GM12878 (cell line): ENCODE data around the gene HOXB13. TPM values are rescaled to one million over a fixed set of nuclear protein-coding genes. Genes with fewer than 3 reads are reported as not detected.

ENCODE experiments used
- ATAC-seq: fragments of 200-7000 bp; cut with Tn5 transposase; 3 replicates; pipeline ENCODE4 v1.9.1; 2020; ENCODE audit warnings: mild to moderate bottlenecking, moderate library complexity
- BruUV-seq: library from RNA; stranded (reverse); fragments of 400-500 nt; replicated peaks from 2 replicates; lab custom pipeline; 2021; lab: Mats Ljungman, UMichigan
- CTCF ChIA-PET: fragments of 300-600 bp; sonication (Branson Sonifier 250); formaldehyde crosslinking; extraction: SDS; loops from one replicate; lab custom pipeline; 2021; ENCODE audit warnings: inconsistent platforms; lab: Yijun Ruan, JAX
- POLR2A ChIA-PET: fragments of 350-600 bp; formaldehyde crosslinking; extraction: SDS; loops from one replicate; lab custom pipeline; 2021; ENCODE audit warnings: inconsistent platforms; lab: Charles Lee
- RAD21 ChIA-PET: fragments of 300-600 bp; sonication (Branson Sonifier 250); formaldehyde crosslinking; loops from one replicate; lab custom pipeline; 2023; ENCODE audit warnings: antibody characterized with exemption; ENCODE audit not compliant: unreplicated experiment; lab: Charles Lee
- SMC1A ChIA-PET: fragments of 300-600 bp; sonication (Branson Sonifier 250); formaldehyde crosslinking; loops from one replicate; lab custom pipeline; 2023; ENCODE audit not compliant: unreplicated experiment, uncharacterized antibody; lab: Charles Lee
- DNase-seq: peaks from one replicate; pipeline ENCODE4 v3.0.0-alpha.2; 2011; ENCODE audit warnings: low read depth, low spot score
- FAIRE-seq: peaks from 3 replicates; lab custom pipeline; 2011; peaks lifted over from hg19 to GRCh38; lab: Jason Lieb, UNC
- H2AFZ ChIP-seq: 2 replicates; pipeline ENCODE4 v1.6.0; 2011; ENCODE audit warnings: low read depth, low read length, control low read depth; ENCODE audit not compliant: control insufficient read depth
- H3K27ac ChIP-seq: 2 replicates; pipeline ENCODE4 v1.5.1; 2011; ENCODE audit warnings: control low read depth; ENCODE audit not compliant: control insufficient read depth, insufficient read depth
- H3K27me3 ChIP-seq, 2 experiments: replicated peaks in 1 of 2; 2 replicates each; pipeline versions ENCODE4 v1.6.0 to v1.6.1; 2011; ENCODE audit warnings: low read length in 1 of 2; ENCODE audit not compliant: control insufficient read depth in 2 of 2, insufficient read depth in 2 of 2
- H3K36me3 ChIP-seq, 2 experiments: 2 replicates each; pipeline ENCODE4 v1.5.1; 2011; ENCODE audit warnings: low read length in 1 of 2; ENCODE audit not compliant: control insufficient read depth in 2 of 2, insufficient read depth in 2 of 2
- H3K4me1 ChIP-seq: 2 replicates; pipeline ENCODE4 v1.6.1; 2011; ENCODE audit warnings: mild to moderate bottlenecking, low read length, moderate library complexity, mixed read lengths; ENCODE audit not compliant: control insufficient read depth, insufficient read depth
- H3K4me2 ChIP-seq: 2 replicates; pipeline ENCODE4 v1.6.0; 2011; ENCODE audit warnings: control low read depth; ENCODE audit not compliant: control insufficient read depth, insufficient read depth
- H3K4me3 ChIP-seq: fragments of 200-600 bp; sonication (generic); 2 replicates; pipeline ENCODE4 v1.5.1; 2016
- H3K79me2 ChIP-seq: 2 replicates; pipeline ENCODE4 v1.6.0; 2011; ENCODE audit warnings: low read length; ENCODE audit not compliant: control insufficient read depth, insufficient read depth
- H3K9ac ChIP-seq: 2 replicates; pipeline ENCODE4 v1.8.0; 2011; ENCODE audit warnings: low read length, control low read depth, mixed read lengths; ENCODE audit not compliant: control insufficient read depth, insufficient read depth
- H3K9me3 ChIP-seq: replicated peaks from 3 replicates; pipeline ENCODE4 v1.5.1; 2011; ENCODE audit warnings: mild to moderate bottlenecking, low read length; ENCODE audit not compliant: control insufficient read depth, insufficient read depth
- H4K20me1 ChIP-seq: 2 replicates; pipeline ENCODE4 v1.6.0; 2011; ENCODE audit not compliant: control insufficient read depth, insufficient read depth
- CREB1 ChIP-seq: IDR thresholded peaks from 2 replicates; pipeline ENCODE4 v1.6.1; 2012; ENCODE audit warnings: low read depth, mild to moderate bottlenecking, inconsistent platforms
- JUNB ChIP-seq: IDR thresholded peaks from 2 replicates; pipeline ENCODE4 v1.6.1; 2016; ENCODE audit warnings: antibody characterized with exemption, mild to moderate bottlenecking
- KLF5 ChIP-seq: fragments of 450-650 bp; IDR thresholded peaks from 2 replicates; pipeline ENCODE4 v1.6.1; 2014; ENCODE audit warnings: mild to moderate bottlenecking; ENCODE audit not compliant: partially characterized antibody
- MEF2B ChIP-seq: fragments of 450-650 bp; IDR thresholded peaks from 2 replicates; pipeline ENCODE4 v1.6.1; 2018; ENCODE audit warnings: mild to moderate bottlenecking, moderate library complexity; ENCODE audit not compliant: partially characterized antibody, poor library complexity, severe bottlenecking
- NFIC ChIP-seq: IDR thresholded peaks from 2 replicates; pipeline ENCODE4 v1.6.1; 2012; ENCODE audit warnings: low read depth, mild to moderate bottlenecking, inconsistent platforms, low read length, moderate library complexity
- RELA ChIP-seq: fragments of 450-650 bp; IDR thresholded peaks from 2 replicates; pipeline ENCODE4 v1.8.0; 2014; ENCODE audit warnings: borderline replicate concordance; ENCODE audit not compliant: partially characterized antibody
- SMAD5 ChIP-seq: IDR thresholded peaks from 2 replicates; pipeline ENCODE4 v1.6.1; 2016; ENCODE audit warnings: antibody characterized with exemption, low read depth
- SREBF2 ChIP-seq: IDR thresholded peaks from 2 replicates; pipeline ENCODE4 v1.6.1; 2012; ENCODE audit warnings: mild to moderate bottlenecking, low read length
- ZZZ3 ChIP-seq: IDR thresholded peaks from 2 replicates; pipeline ENCODE4 v1.6.1; 2011; ENCODE audit warnings: low read depth; ENCODE audit not compliant: control insufficient read depth, insufficient read length
- WGBS: methylation state at CpG from one replicate; pipeline ENCODE4 v1.1.6; 2016; ENCODE audit warnings: low lambda C conversion rate; ENCODE audit not compliant: insufficient replicate concordance, insufficient coverage; ENCODE audit errors: missing lambda C conversion rate; 5-methylcytosine and 5-hydroxymethylcytosine counted together
- in situ Hi-C: fragments of 300-500 bp; cut with MboI; formaldehyde crosslinking; loops from 9 replicates; pipeline ENCODE4 v1.14.3; 2018; ENCODE audit warnings: mixed read lengths
- intact Hi-C: fragments of 100-400 bp; cut with micrococcal nuclease; formaldehyde crosslinking; loops from one replicate; pipeline ENCODE4 v1.14.2; 2022; ENCODE audit not compliant: unreplicated experiment
- polyA plus RNA-seq, 11 experiments: library from polyadenylated mRNA; depleted of rRNA in 4 of 11; unstranded in 6 of 11; stranded (reverse) in 5 of 11; fragments of >200 nt; fragmentation: Nextera tagmentation in 4 of 11; fragmentation: Illumina TruSeq in 1 of 11; extraction: Ambion mirVana in 4 of 11; extraction: Trizol in 1 of 11; gene quantifications; 1 replicate in 1 of 11; 2 replicates in 10 of 11; pipeline versions ENCODE4 v1.2.1 to v1.2.3, GENCODE V29; 2011 to 2016; ENCODE audit warnings: inconsistent platforms in 2 of 11, missing spikeins in 2 of 11, low read depth in 1 of 11
- total RNA-seq, 4 experiments: library from RNA; depleted of rRNA in 3 of 4; stranded (reverse); fragments of >200 nt in 3 of 4; fragmentation: Illumina TruSeq in 1 of 4; extraction: Trizol in 1 of 4; gene quantifications; 2 replicates each; pipeline versions ENCODE4 v1.2.1 to v1.2.3, GENCODE V29; 2013 to 2021
- TF ChIP-seq, protein P1 (sequence below): IDR thresholded peaks from 2 replicates; pipeline ENCODE4 v1.6.1; 2012; ENCODE audit warnings: low read depth, low read length, improper control_type of control experiment

Gene HOXB13
- total and polyA plus RNA-seq, 10 of the 15 experiments (the other 5 are each of a cell fraction or from before 2014, with no cell fraction given), result 0.05 TPM; not detected in 9

DNA sequence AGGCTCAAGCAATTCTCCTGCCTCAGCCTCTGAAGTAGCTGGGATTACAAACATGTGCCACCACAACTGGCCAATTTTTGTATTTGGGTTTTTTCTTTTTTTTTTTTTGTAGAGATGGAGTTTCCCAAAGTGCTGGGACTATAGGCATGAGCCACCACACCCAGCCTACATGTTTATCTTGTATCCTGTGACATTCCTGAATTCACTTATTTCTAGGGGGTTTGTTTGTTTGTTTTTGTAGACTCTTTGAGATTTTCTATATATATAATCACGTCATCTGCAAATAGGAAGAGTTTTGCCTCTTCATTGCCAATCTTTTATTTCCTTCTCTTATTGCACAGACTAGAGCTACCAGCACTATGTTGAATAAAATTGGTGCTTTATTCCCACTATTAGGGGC lies 35.4 kb downstream of the HOXB13 start:
- WGBS, result 0% methylated on average over 1 of the region's 1 CpG
- ATAC-seq (no peak), FAIRE-seq (no peak), DNase-seq (no peak)
- H4K20me1 ChIP-seq, result no peaks in the 10 kb centered on the region
- ChIA-PET RAD21 (no interaction called here), SMC1A (no interaction called here), POLR2A (no interaction called here), CTCF (interaction anchor here (0.7 to 1.8 kb wide), 2 partner anchors 14 to 186 kb away, joined by 3 to 6 read pairs; no protein-coding TSS in a partner anchor)
- H3K9me3 ChIP-seq, result no peaks in the 10 kb centered on the region
- H3K27me3 ChIP-seq, result no peaks in the 10 kb centered on the region
- H3K4me3 ChIP-seq, result no peak overlapping the region
- no peak overlapping the region for H2AFZ ChIP-seq
- H3K4me2 ChIP-seq, result no peak overlapping the region
- TF ChIP-seq, protein P1, sequence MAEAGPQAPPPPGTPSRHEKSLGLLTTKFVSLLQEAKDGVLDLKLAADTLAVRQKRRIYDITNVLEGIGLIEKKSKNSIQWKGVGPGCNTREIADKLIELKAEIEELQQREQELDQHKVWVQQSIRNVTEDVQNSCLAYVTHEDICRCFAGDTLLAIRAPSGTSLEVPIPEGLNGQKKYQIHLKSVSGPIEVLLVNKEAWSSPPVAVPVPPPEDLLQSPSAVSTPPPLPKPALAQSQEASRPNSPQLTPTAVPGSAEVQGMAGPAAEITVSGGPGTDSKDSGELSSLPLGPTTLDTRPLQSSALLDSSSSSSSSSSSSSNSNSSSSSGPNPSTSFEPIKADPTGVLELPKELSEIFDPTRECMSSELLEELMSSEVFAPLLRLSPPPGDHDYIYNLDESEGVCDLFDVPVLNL, result no peak
- TF ChIP-seq NFIC (no peak), JUNB (no peak), SMAD5 (no peak), RELA (no peak), SREBF2 (no peak), ZZZ3 (no peak), CREB1 (no peak), MEF2B (no peak), KLF5 (no peak)
- in situ Hi-C loops, result no loop called here
- H3K27ac ChIP-seq, result no peak overlapping the region
- no TSS peak for BruUV-seq
- H3K4me1 ChIP-seq, result no peaks in the 10 kb centered on the region
- no peaks in the 10 kb centered on the region for H3K79me2 ChIP-seq
- no peaks in the 10 kb centered on the region for H3K36me3 ChIP-seq
- intact Hi-C loops, result no loop called here
- no peak overlapping the region for H3K9ac ChIP-seq
